KMS-11 (cell line): Measurements from ENCODE around the gene PACSIN1.

Experiments used
- H2AFZ ChIP-seq: fragments of 200-600 bp; sonication (generic); 2 replicates; pipeline ENCODE4 v1.6.1; 2016; ENCODE audit warnings: antibody characterized with exemption, mixed run types, low read depth
- H3K27ac ChIP-seq: fragments of 200-600 bp; sonication (generic); 2 replicates; pipeline ENCODE4 v1.6.1; 2016; ENCODE audit warnings: mild to moderate bottlenecking, mixed run types
- H3K27me3 ChIP-seq: fragments of 200-600 bp; sonication (generic); 2 replicates; pipeline ENCODE4 v1.6.1; 2017; ENCODE audit warnings: mild to moderate bottlenecking, low read depth, mixed run types, moderate library complexity; ENCODE audit not compliant: insufficient read depth
- H3K36me3 ChIP-seq: fragments of 200-600 bp; sonication (generic); 2 replicates; pipeline ENCODE4 v1.6.1; 2017; ENCODE audit warnings: mild to moderate bottlenecking, mixed run types; ENCODE audit not compliant: insufficient read depth
- H3K4me1 ChIP-seq: fragments of 200-600 bp; sonication (generic); 2 replicates; pipeline ENCODE4 v1.6.1; 2016; ENCODE audit warnings: mild to moderate bottlenecking, low read depth, mixed run types; ENCODE audit not compliant: poor library complexity, severe bottlenecking
- H3K4me2 ChIP-seq: fragments of 200-600 bp; sonication (generic); 2 replicates; pipeline ENCODE4 v1.7.0; 2016; ENCODE audit warnings: mild to moderate bottlenecking, mixed run types
- H3K4me3 ChIP-seq: fragments of 200-600 bp; sonication (generic); IDR thresholded peaks from 2 replicates; pipeline ENCODE4 v1.6.1; 2017; ENCODE audit warnings: low read depth, low read length, mixed read lengths; ENCODE audit not compliant: insufficient read depth
- H3K79me2 ChIP-seq: fragments of 200-600 bp; sonication (generic); 2 replicates; pipeline ENCODE4 v1.6.1; 2016; ENCODE audit warnings: low read depth, mixed run types; ENCODE audit not compliant: insufficient read depth
- H3K9ac ChIP-seq: fragments of 200-600 bp; sonication (generic); 2 replicates; pipeline ENCODE4 v1.6.1; 2016; ENCODE audit warnings: mild to moderate bottlenecking, mixed run types
- H4K20me1 ChIP-seq: fragments of 200-600 bp; sonication (generic); 2 replicates; pipeline ENCODE4 v1.6.1; 2016; ENCODE audit warnings: mild to moderate bottlenecking, mixed run types; ENCODE audit not compliant: insufficient read depth
- CTCF ChIP-seq: fragments of 200-600 bp; sonication (generic); conservative IDR thresholded peaks from 2 replicates; pipeline ENCODE4 v1.6.1; 2017; ENCODE audit warnings: low read depth, mild to moderate bottlenecking, antibody characterized with exemption, low read length, moderate library complexity, mixed read lengths

PACSIN1 gene

GRCh38 chr6:34496103-34496685 is 30.3 kb downstream of the PACSIN1 start:
- Histone ChIP-seq H3K27ac (no peak overlapping the region), H3K27me3 (no peaks in the 10 kb centered on the region), H3K4me2 (no peak overlapping the region), H4K20me1 (no peaks in the 10 kb centered on the region), H3K4me3 (no peak overlapping the region), H3K4me1 (no peaks in the 10 kb centered on the region), H3K36me3 (no peaks in the 10 kb centered on the region), H3K9ac (no peak overlapping the region), H2AFZ (no peak overlapping the region), H3K79me2 (no peaks in the 10 kb centered on the region)
- TF ChIP-seq CTCF: no peak

DNA sequence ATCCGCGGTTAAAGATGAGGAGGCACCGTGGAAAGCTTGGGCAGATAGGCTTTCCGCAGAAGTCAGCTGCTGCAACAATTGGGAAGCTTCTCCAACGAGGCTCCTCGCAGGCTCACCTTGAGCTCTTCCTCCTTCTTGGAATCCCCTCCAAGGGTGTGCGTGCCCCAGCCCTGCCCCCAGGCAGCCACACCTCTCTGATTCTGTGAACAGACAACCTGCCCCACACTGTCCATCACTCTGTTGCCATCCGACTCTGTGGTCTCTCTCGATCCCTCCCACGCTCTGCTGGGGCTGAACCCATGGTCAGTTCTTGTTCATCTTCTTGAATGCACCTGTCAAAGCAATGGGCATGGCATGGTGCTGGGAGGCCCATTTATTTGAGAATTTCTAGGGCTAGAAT is 31.5 kb downstream of the PACSIN1 start:
- Histone ChIP-seq H3K27ac (no peak overlapping the region), H3K4me1 (no peaks in the 10 kb centered on the region), H3K79me2 (no peaks in the 10 kb centered on the region), H4K20me1 (no peaks in the 10 kb centered on the region), H3K9ac (no peak overlapping the region), H3K4me3 (no peak overlapping the region), H3K4me2 (no peak overlapping the region), H3K36me3 (no peaks in the 10 kb centered on the region), H3K27me3 (no peaks in the 10 kb centered on the region), H2AFZ (no peak overlapping the region)
- TF ChIP-seq CTCF: no peak

GRCh38 chr6:34506718-34507117 is 40.8 kb downstream of the PACSIN1 start:
- no peak for TF ChIP-seq CTCF
- H3K4me3 ChIP-seq: no peak overlapping the region
- H4K20me1 ChIP-seq: no peaks in the 10 kb centered on the region
- no peak overlapping the region for H3K4me2 ChIP-seq
- H3K36me3 ChIP-seq: no peaks in the 10 kb centered on the region
- no peak overlapping the region for H3K9ac ChIP-seq
- no peaks in the 10 kb centered on the region for H3K79me2 ChIP-seq
- no peak overlapping the region for H3K27ac ChIP-seq
- no peaks in the 10 kb centered on the region for H3K27me3 ChIP-seq
- H2AFZ ChIP-seq: no peak overlapping the region
- H3K4me1 ChIP-seq: no peaks in the 10 kb centered on the region

- H3K4me3 ChIP-seq: no peak overlapping the region
- no peaks in the 10 kb centered on the region for H4K20me1 ChIP-seq
- no peak overlapping the region for H3K27ac ChIP-seq
- no peak for TF ChIP-seq CTCF
- H3K9ac ChIP-seq: no peak overlapping the region
- H3K79me2 ChIP-seq: no peaks in the 10 kb centered on the region
- no peaks in the 10 kb centered on the region for H3K27me3 ChIP-seq
- no peaks in the 10 kb centered on the region for H3K36me3 ChIP-seq
- H2AFZ ChIP-seq: no peak overlapping the region
- H3K4me2 ChIP-seq: no peak overlapping the region
- H3K4me1 ChIP-seq: no peaks in the 10 kb centered on the region
Observed at GRCh38 chr6:34508425-34508824, 42.5 kb downstream of the PACSIN1 start.
